Uterus (tissue), 4 donors: ENCODE results near the gene DCLK2. TPM values are rescaled to one million over a fixed set of nuclear protein-coding genes. Genes with fewer than 3 reads are reported as not detected.

Experiments
- DNase-seq, 2 donors: peaks; one replicate each; pipeline ENCODE4 v3.0.0-alpha.2; 2019 to 2020
- H3K27ac ChIP-seq, 2 donors: fragments of 200-600 bp; sonication (generic); 1 replicate in 1 of 2; 2 replicates in 1 of 2; pipeline ENCODE4 v1.5.1; 2016 to 2018
- H3K27me3 ChIP-seq, 2 donors: fragments of 200-600 bp; sonication (generic); one replicate each; pipeline ENCODE4 v1.5.1; 2018 to 2019; ENCODE audit warnings: control low read depth in 1 of 2
- H3K36me3 ChIP-seq, 2 donors: fragments of 200-600 bp; sonication (generic); one replicate each; pipeline ENCODE4 v1.5.1; 2019; ENCODE audit warnings: control low read depth in 1 of 2
- H3K4me1 ChIP-seq, 2 donors: fragments of 200-600 bp; sonication (generic); one replicate each; pipeline ENCODE4 v1.5.1; 2018 to 2019; ENCODE audit warnings: control low read depth in 1 of 2
- H3K4me3 ChIP-seq, 2 donors: fragments of 200-600 bp; sonication (generic); 1 replicate in 1 of 2; 2 replicates in 1 of 2; pipeline ENCODE4 v1.5.1; 2018 to 2019; ENCODE audit warnings: mild to moderate bottlenecking in 1 of 2
- H3K9me3 ChIP-seq, 2 donors: fragments of 200-600 bp; sonication (generic); one replicate each; pipeline ENCODE4 v1.5.1; 2019; ENCODE audit warnings: control low read depth in 1 of 2
- CTCF ChIP-seq, 4 experiments: fragments of 200-600 bp in 2 of 4; fragments of 450-650 bp in 2 of 4; sonication (generic) in 2 of 4; IDR thresholded peaks; one replicate each; pipeline ENCODE4 v1.5.1; 2016 to 2019; ENCODE audit warnings: antibody characterized with exemption in 4 of 4, mild to moderate bottlenecking in 2 of 4, moderate library complexity in 1 of 4
- POLR2A ChIP-seq, 2 donors: fragments of 450-650 bp; IDR thresholded peaks; one replicate each; pipeline ENCODE4 v1.6.1; 2016; ENCODE audit warnings: antibody characterized with exemption in 2 of 2, mild to moderate bottlenecking in 1 of 2, moderate library complexity in 1 of 2
- intact Hi-C: fragments of 100-400 bp; cut with DNase I; formaldehyde crosslinking; loops from one replicate; pipeline ENCODE4 v1.15.1; 2023; ENCODE audit warnings: low total_unique reads
- total RNA-seq, 4 donors: library from RNA; depleted of rRNA in 3 of 4; stranded (reverse); fragments of >200 nt in 3 of 4; gene quantifications; one replicate each; pipeline versions ENCODE4 v1.1.0 to v1.2.4, GENCODE V29; 2014 to 2023
- donor health status: DM: yes; HTN: yes; CAD: no.

DCLK2 gene
- total RNA-seq, 4 donors from 2014 or later, result 0.29 to 27.5 (median 10.1) TPM

- Histone ChIP-seq H3K9me3 (no peaks in the 10 kb centered on the region), H3K36me3 (no peaks in the 10 kb centered on the region), H3K27me3 (no peaks in the 10 kb centered on the region), H3K27ac (no peak overlapping the region), H3K4me3 (no peak overlapping the region), H3K4me1 (no peaks in the 10 kb centered on the region)
- no peak for DNase-seq
- no peak for TF ChIP-seq CTCF (IDR thresholded peaks at IDR 0.05)
- no peak for TF ChIP-seq POLR2A (IDR thresholded peaks at IDR 0.05)
- intact Hi-C loops, result no loop called here
These were observed 181.8 kb downstream of the DCLK2 start for GRCh38 chr4:150259861-150260567.

DNA sequence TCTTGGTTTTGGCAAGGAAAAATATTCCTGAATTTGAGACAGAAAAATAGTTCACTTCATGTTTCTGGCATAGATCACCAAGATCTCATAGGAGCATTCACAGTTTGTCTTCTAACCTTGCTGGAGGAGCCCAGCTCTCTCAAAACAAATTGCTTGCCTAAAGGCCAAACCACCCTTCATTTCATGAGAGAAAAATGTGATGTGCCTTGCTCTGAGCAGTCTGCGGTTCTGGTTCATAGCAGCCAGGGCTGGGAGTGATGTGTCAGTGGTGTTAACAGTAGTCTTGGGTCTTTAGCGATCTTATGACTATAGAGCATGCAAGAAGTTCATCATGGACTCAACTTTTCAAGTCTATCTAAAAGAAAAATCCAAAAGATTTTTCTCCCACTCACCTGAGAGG, 183.3 kb downstream of the DCLK2 start:
- Histone ChIP-seq H3K27ac (no peak overlapping the region), H3K4me3 (no peak overlapping the region), H3K36me3 (no peaks in the 10 kb centered on the region), H3K4me1 (no peaks in the 10 kb centered on the region), H3K9me3 (no peaks in the 10 kb centered on the region), H3K27me3 (no peaks in the 10 kb centered on the region)
- DNase-seq, result no peak
- intact Hi-C loops, result no loop called here
- TF ChIP-seq CTCF (IDR thresholded peaks at IDR 0.05) (no peak), POLR2A (IDR thresholded peaks at IDR 0.05) (no peak)

- H3K4me3 ChIP-seq, result no peak overlapping the region
- intact Hi-C loops, result no loop called here
- H3K27me3 ChIP-seq, result no peaks in the 10 kb centered on the region
- DNase-seq, result no peak
- H3K4me1 ChIP-seq, result no peaks in the 10 kb centered on the region
- no peak overlapping the region for H3K27ac ChIP-seq
- no peaks in the 10 kb centered on the region for H3K36me3 ChIP-seq
- TF ChIP-seq POLR2A (IDR thresholded peaks at IDR 0.05), result no peak
- no peak for TF ChIP-seq CTCF (IDR thresholded peaks at IDR 0.05)
- H3K9me3 ChIP-seq, result no peaks in the 10 kb centered on the region
These were observed 184.4 kb downstream of the DCLK2 start for GRCh38 chr4:150262611-150263010.

DNA sequence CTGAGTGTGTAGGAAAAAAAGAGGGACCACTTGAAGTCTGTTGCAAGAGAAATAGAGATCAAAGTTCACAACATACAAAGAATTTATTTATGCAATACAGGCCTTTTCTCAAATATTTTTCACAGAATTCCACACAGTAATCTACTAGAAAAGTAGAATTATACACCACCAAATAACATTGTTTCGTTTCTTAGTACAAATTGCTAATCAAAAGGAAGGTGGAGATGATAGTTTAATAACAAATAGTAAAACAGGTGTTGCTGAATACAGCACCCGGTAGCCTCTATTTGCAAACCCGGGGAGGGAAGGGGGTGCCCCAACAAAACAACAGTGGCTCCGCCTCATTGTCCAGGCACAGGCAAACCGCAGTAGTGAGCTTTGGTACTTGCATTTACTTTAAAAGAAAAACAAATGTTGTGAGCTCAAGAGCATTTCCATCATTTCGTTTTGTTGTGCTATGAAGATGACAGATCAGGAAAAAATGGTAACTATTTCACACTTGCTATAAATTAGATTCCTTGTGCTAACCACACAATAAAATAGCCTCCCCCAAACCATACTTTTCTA, 186.4 kb downstream of the DCLK2 start:
- TF ChIP-seq POLR2A (IDR thresholded peaks at IDR 0.05) (no peak), CTCF (IDR thresholded peaks at IDR 0.05) (no peak)
- intact Hi-C loops, result no loop called here
- H3K4me3 ChIP-seq, result no peak overlapping the region
- no peaks in the 10 kb centered on the region for H3K9me3 ChIP-seq
- H3K27ac ChIP-seq, result no peak overlapping the region
- no peaks in the 10 kb centered on the region for H3K36me3 ChIP-seq
- no peaks in the 10 kb centered on the region for H3K27me3 ChIP-seq
- no peaks in the 10 kb centered on the region for H3K4me1 ChIP-seq
- no peak for DNase-seq

DNA sequence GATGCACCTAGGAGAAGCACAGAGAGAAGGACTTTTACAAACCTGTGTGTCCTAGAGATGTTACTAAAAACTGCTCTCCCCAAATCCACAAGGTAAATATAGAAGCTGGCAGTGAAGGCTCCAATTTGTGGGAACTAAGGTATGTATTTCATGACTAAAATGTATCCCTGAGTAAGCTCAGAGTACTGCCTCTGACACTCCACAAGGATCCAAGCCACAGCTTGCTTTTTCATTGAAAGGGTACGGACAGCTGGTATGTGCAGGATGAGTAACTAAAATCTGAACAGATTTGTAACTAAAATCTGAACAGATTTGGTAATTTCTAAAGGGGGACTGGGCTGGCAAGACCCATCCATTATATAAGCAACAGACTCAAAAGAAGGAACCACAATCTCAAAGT, 187.6 kb downstream of the DCLK2 start:
- H3K27ac ChIP-seq, result no peak overlapping the region
- TF ChIP-seq POLR2A (IDR thresholded peaks at IDR 0.05), result no peak
- TF ChIP-seq CTCF (IDR thresholded peaks at IDR 0.05), result no peak
- no peak overlapping the region for H3K4me3 ChIP-seq
- no peaks in the 10 kb centered on the region for H3K9me3 ChIP-seq
- intact Hi-C loops, result no loop called here
- no peaks in the 10 kb centered on the region for H3K36me3 ChIP-seq
- H3K27me3 ChIP-seq, result no peaks in the 10 kb centered on the region
- no peak for DNase-seq
- H3K4me1 ChIP-seq, result no peaks in the 10 kb centered on the region
